ENCODE results near the gene OGG1.

DNA sequence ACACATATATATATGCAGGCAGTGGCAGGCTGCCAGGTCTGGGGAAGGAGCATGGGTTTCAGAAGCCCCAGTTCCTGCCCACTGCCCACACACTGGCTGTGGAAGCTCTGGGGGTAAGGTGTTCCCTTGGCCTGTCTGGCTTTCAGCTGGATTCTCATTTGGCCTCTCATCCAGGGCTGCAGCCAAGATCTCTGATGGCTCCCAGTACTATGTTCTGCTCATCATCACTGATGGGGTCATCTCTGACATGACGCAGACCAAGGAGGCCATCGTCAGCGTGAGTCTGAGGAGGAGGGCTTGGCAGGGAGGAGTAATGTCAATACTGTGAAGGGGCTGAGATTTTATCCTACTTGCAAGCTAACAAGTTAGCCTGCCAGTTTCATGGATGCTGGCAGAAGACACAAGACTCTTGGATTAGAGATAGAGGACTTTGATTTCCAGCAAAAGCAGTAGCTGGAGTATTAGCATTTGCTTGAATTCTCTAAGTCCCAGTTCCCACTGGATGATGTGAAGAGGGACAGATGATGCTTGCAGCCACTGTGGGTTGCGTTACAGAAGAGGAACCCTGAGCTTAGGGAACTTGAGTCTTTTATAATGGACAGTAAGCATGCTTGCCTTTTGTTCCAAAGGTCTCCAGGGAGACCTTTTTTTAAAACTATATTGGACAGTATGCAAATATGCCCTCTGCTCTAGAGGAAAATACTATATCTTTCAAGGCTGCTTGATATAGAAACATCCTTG is 23.8 kb upstream of the OGG1 start:
- TF ChIP-seq, protein P1, sequence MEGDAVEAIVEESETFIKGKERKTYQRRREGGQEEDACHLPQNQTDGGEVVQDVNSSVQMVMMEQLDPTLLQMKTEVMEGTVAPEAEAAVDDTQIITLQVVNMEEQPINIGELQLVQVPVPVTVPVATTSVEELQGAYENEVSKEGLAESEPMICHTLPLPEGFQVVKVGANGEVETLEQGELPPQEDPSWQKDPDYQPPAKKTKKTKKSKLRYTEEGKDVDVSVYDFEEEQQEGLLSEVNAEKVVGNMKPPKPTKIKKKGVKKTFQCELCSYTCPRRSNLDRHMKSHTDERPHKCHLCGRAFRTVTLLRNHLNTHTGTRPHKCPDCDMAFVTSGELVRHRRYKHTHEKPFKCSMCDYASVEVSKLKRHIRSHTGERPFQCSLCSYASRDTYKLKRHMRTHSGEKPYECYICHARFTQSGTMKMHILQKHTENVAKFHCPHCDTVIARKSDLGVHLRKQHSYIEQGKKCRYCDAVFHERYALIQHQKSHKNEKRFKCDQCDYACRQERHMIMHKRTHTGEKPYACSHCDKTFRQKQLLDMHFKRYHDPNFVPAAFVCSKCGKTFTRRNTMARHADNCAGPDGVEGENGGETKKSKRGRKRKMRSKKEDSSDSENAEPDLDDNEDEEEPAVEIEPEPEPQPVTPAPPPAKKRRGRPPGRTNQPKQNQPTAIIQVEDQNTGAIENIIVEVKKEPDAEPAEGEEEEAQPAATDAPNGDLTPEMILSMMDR (IDR thresholded peaks at IDR 0.05), result no peak
- TF ChIP-seq POLR2A (IDR thresholded peaks at IDR 0.05), result no peak
